Activated CD8-positive, alpha-beta memory T cell treated with anti-CD3 and anti-CD28 coated beads, Interleukin-2, amount 50 U/mL, for 1 hour (primary cell): ENCODE data around the gene CIB2.
A peak's percentile ranks its signal among the peaks of the same experiment; 100 is the strongest.

Experiments used
- DNase-seq: peaks from one replicate; pipeline ENCODE4 v3.0.0-alpha.2; 2020; ENCODE audit errors: extremely low read depth

The CIB2 gene

DNA sequence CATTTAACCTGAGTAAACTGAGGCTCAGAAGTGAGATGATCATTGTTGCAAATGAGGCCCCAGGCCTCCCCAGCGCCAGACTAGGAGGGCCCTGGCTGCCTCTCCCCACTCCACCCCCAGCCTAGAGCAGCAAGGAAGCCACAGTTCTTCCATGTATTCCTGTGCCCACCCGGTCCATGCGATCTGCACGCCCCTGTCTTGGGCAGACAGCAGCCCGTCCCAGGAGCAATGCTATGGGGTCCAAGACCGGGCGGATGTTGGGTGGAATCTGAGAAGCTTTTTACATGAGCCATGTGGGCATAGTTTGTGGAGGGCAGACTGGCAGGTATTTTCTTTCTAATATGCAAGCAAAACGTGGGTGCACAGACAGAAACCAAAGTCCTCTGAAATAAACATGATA, 23.8 kb downstream of the CIB2 start:
- no peak for DNase-seq

DNA sequence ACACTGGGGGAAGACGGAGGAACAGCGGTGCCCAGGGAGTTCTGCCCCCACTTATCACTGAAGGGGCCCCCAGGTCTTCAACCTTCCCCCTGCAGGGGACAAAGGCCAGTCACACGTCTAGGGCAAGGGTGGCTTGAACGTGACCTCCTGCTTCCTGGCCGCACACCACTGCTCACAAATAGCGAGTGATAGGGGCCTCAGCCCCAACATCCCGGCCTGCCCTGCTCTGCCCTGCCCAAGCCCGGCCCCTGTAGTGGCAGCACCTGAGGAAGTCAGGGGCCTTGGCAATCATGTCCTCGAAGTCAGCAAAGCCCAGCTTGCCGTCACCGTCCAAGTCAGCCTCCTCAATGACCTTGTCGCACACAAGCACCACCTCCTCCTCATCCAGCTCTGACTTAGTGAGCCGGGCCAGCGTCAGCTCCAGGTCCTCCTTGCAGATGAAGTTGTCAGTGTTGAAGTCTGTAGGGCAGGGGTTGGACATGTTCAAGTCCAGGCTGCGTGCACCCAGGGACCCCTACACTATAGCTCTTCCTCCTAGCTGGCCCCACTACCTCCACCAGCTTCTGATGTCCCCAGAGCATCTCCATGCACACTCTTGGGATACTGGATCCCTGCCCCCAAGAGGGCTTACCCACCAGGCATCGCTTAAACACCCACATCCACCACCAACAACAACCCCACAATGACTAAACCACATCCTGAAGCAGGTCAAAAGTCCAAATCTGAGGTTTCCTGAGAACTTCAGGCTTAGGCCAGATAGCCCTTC, 25.6 kb downstream of the CIB2 start:
- no peak for DNase-seq

DNA sequence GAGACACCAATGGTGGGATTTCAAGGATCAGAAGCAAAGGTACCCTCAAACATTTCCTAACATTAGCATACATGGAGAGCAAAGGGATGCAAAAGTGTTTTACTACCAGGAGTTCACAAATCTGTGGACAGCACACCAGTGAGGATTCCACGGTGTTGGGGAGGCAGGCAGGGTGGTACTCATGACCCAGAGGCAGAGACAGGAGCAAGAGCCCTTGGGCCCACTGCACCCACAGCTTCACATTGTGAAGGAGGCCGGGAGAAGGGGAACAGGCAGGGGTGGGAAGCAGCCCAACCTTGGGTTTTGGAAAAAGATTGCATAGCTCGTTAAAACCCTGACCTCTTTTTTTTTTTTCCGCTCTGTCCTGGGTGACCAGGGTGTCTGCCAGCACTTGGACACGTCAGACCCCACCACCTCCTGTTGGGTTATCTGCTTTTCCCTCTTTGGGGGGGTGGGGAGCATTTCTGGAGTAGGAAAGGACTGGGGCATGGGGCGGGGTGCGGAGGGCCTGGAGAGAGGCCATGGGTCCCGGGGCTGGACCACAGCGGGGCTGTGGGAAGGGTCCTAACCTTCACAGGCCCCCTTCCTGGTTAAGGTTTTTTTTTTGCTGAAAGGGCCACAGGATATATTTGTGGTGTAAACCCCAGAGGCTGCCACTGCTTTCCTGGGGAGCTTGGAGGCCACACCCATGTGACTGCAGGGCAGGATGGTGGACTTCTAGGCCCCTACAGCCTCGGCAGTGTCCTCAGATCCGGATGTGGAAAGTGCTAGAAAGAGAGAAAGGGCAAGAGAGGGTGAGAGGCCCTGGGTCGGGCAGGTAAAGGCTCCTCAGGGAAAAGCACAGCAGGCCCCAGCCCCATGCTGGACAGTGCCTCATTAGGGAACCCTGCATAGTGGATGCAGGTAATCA, 26.4 kb downstream of the CIB2 start:
- DNase-seq: no peak

- no peak for DNase-seq
Measured at GRCh38 chr15:78104119-78104479, 27.1 kb downstream of the CIB2 start.

DNA sequence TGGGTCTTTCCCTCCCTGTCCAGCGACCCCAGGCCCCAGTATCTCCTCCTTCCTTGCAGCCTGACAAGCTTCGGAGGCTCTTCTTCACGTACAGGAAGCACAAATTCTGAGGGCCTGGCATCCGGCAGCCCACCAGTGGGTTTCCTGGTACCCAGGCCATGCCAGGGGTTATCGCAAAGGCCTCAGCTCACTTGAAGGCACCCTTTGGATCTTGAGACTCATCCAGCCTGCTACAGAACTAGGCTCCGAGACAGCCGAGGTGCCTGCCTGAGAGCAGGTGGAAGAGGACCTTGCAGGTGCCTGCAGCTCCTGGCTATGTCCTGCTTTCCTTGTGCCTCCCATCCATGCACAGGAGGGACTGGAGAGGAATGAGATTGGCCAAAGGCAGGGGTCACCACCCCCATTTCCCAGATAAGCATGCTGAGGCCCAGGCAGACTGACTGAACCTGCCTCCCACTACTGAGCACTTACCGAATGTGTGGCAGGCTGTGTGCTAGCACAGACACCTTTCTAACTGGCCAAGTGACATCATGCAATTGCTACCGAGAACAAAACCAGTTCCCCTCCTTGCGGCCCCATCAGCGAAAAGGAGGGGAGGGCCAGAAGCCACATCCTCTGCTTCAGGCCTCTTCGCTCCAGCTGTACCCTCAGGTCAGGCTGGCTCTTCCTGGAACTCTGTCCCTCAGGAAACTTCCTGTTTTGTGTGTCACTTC, 27.7 kb downstream of the CIB2 start:
- DNase-seq: peak; percentile 20

- DNase-seq: no peak
Measured at GRCh38 chr15:78102741-78103140, 28.5 kb downstream of the CIB2 start.

DNA sequence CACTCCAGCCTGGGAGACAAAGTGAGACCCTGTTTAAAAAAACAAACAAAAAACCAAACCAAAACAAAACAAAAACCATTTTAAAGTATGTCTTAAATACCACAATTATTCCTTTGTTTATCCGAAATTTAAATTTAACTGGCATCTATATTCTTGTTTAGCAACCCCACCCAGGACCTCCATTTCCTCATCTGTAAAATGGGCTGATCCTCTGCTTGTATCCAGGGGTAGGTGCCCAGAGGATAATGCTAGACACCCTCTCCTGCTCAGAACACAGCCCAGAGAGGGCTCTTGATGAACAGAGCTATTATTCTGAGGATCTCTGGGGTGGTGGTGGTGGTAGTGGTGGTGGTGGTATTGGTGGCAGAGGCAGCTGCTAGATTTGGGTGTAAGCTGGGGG, 29.0 kb downstream of the CIB2 start:
- DNase-seq: no peak

DNA sequence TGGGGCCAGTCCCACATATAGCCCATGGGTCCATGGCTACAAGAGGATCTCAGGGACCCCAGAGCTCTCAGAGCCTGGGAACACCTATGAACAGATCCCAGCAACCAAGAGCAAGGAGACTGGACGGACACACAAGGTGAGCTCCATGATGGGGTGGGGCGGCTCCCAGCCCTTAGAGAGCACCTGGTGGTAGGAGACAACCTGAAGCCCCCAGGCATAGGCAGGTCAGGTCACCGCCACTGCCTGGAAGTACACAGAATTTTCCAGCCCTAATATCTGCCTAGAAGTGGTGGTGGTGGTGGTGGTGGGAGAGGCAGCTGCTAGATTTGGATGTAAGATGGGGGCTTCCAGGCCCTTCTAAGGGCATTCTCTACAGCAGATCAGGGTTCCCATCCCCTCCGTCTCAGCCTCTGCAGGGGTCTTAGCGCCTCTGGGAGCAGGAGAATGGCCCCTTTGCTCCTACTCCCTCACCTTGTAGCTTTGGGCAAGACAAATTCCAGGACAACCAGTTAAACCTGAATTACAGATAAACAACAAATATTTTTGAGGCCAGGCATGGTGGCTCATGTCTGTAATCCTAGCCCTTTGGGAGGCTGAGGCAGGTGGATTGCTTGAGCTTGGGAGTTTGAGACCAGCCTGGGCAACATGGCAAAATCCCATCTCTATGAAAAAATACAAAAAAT, 29.7 kb downstream of the CIB2 start:
- DNase-seq: no peak

- no peak for DNase-seq
Measured at GRCh38 chr15:78100886-78101285, 30.4 kb downstream of the CIB2 start.

- no peak for DNase-seq
Measured at GRCh38 chr15:78098131-78098755, 33.0 kb downstream of the CIB2 start.

GRCh38 chr15:78097667-78098066, 33.6 kb downstream of the CIB2 start:
- no peak for DNase-seq

DNA sequence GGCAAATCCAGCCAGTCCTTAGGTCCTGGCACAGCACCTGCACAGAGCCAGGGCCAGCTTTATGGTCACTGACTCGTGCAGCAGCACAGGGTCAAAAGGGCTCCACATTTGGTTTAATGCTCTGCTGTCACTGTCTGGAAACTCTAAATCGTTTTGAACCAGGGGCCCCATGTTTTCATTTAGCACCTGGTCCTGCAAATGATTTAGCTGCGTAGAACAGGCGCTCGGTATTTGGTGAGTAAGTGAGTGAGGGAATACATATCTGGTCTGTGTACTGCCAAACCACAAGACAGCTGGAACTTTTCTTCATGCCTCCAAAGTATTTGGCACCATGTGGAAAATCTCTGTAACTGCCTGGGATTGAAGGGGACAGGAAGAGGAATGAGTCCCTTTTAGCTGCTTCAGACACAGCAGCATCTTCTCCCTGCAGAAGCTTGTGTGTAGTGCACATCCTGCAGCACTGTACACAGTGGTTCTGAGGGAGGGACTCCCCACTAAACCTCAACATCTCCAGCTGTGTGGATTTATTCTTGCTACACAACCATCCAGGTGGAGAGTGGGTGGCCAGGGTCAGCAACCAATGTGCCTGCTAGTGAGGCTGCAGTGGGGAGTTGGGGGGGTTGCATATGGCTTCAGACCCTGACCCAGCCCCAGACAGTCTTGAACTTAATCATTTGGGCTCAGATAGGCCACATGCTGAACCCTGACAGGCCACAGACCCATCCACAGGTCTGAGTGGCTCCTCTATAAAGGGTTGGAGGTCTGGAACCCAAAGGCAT, 37.8 kb downstream of the CIB2 start:
- DNase-seq: no peak

DNA sequence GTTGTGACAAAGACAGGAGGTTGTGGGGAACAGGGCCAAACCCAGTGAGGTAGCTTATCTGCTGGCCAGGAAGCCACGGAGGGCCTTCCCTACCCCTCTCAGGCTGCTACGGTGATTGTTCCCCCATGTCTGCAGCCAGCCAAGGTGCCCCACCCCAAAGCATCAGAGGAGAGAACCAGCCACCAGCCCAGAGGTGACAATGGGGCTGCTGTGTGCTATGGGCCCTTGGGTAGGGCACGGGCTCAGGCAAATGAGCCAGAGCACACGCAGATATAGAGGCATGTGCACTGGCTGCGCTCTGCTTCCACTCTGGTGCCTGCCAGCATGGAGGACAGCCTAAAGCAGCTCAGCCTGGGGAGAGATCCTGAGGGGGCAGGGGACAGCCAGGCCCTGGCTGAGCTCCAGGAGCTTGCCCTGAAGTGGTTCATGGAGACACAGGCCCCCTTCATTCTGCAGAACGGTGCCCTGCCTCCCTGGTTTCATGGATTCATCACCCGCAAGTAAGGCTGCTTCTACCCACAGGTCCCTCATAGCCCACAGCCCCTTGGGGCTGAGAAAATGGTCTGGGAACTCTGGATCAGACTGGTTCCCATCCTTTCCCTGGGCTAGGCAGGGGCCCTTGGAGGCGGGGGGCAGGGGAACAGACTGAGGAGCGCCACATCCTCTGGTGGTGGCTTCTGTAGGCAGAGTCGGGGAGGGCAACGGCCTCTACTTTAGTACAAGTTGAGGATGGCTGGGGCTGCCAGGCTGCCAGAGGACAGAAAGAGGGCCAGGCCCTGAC, 38.8 kb downstream of the CIB2 start, which contains the start of gene SH2D7:
TSS of gene SH2D7 (plus strand) at position 301 of the 781 bp plus-strand sequence. CDS start at position 325, 24 bp downstream.
- no peak for DNase-seq

DNA sequence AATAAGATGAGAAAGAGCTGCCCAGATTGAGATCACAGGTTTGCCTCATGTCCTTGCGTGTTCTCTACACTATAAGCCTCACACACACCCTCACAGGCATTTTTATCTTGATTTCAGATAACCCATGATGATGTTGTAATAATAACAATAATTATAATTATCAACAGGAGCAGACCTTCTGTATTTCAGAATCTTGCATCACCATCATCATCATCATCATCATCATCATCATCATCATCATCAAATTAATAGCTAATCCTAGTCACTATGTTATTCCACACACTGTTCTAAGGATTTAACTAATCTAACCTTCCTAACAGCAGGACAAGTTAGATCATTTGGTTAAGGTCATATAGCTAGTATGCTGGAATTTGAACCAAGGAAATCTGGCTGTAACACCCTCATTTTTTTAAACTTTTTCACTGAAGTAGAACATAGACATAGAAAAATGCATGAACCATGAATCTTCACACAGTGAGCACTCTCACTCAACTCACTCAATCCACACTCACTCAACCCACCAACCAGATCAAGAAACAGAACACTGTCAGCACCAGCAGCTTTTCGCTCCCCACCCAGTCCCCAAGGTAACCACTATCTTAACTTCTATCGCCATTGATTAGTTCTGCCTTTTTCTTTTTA, 40.7 kb downstream of the CIB2 start:
- DNase-seq: no peak

GRCh38 chr15:78088773-78089080, 42.5 kb downstream of the CIB2 start:
- DNase-seq: no peak

DNA sequence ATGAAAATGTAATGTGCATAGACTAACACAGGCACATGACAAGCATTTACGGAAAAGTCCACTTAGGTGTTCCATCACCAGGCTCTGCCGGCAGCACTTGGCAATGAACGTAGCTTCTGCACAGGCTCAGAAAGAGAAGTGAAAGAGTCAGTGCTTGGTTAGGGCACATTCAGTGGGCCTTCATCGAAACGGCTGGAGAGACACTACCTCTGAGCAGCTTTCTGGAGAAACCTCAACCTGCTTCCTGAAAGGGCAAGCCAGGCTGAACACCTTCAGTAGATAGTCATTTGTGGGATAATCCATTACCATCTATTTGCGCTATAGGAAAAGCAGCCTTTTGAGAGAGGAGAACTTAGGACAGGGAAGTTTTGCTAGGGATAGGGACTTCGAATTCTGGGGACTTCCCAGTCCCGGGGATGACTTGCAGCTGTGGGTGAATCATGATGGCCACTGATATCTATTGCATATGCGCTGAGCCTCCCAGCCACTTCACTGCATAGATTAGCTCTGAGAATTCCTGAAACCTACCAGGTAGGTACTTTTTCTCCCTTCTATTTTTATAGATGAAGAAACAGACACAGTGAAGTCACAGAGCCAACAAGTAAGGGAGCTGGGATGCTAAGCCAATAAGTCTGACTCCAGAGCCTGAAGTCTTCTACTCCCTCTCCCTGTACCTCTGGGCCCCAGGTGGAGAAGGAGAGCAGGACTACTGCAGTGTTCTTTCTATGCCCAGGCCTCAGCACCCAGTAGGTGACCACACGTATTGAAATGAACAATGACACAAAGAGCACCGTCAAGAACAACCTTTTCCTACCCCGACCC, 43.1 kb downstream of the CIB2 start:
- DNase-seq: no peak

DNA sequence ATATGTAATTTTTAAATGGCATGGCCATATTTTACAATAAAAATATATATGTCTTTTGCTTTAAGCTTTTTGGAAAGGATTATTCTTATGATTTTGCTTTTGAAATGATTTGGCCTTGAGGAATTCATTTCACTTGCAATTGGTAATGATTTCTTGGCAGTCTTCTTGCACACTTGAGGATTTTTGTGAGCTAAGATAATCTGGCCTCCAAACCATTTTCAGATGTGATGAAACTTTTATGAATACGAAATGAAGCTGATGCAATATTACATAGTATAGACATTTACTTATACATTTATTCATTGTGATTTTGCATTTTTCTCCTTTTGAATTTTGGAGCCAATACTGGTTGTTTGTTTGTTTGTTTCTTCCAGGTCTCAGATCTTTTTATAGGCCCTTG, 45.3 kb downstream of the CIB2 start:
- DNase-seq: no peak

DNA sequence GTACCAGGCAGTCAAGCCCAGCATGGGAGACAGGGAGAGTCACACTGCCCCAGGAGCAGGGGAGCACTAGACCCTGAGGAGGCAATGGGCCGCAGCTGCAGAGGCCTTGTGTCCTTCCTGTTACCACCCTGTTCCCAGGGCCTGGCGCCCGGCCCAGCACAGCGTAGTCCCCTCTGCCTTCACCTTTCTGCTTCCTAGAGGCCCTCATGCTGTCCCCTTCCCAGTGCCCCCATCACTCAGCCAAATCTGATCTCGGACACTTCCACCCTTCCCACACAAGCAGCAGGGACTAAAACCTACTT, 46.8 kb downstream of the CIB2 start:
- DNase-seq: no peak
